B cell (primary cell): ENCODE measurements around the gene TMEM132D. TPM values are rescaled to one million over a fixed set of nuclear protein-coding genes. Genes with fewer than 3 reads are reported as not detected.

Experiments used
- ATAC-seq: fragments of 200-7000 bp; cut with Tn5 transposase; one replicate; pipeline ENCODE4 v1.10.0; 2021; ENCODE audit warnings: low read depth, mild to moderate bottlenecking, moderate number of reproducible peaks, moderate library complexity
- CTCF ChIA-PET: fragments of 350-600 bp; sonication (Branson Sonifier 250); formaldehyde crosslinking; loops from one replicate; lab custom pipeline; 2021; ENCODE audit warnings: antibody characterized with exemption, inconsistent platforms; lab: Charles Lee
- POLR2A ChIA-PET: fragments of 350-600 bp; sonication (Branson Sonifier 250); formaldehyde crosslinking; loops from one replicate; lab custom pipeline; 2021; ENCODE audit warnings: antibody characterized with exemption; lab: Charles Lee
- DNase-seq: peaks from one replicate; pipeline ENCODE4 v3.0.0; 2013
- H2AFZ ChIP-seq: 2 replicates; pipeline ENCODE4 v1.6.1; 2012; ENCODE audit warnings: mild to moderate bottlenecking, low read depth, low read length; ENCODE audit not compliant: insufficient read depth, poor library complexity, severe bottlenecking
- H3K27ac ChIP-seq, 2 donors: 1 replicate in 1 of 2; 2 replicates in 1 of 2; pipeline ENCODE4 v1.5.1; 2012 to 2013; ENCODE audit warnings: low read length in 2 of 2, mild to moderate bottlenecking in 2 of 2, moderate library complexity in 1 of 2
- H3K27me3 ChIP-seq, 4 experiments: fragments of 200-600 bp in 1 of 4; sonication (generic) in 1 of 4; replicated peaks in 1 of 4; 1 replicate in 2 of 4; 2 replicates in 2 of 4; pipeline versions ENCODE4 v1.6.1 to v1.7.0; 2013 to 2016; ENCODE audit warnings: low read length in 3 of 4, mild to moderate bottlenecking in 2 of 4, mixed read lengths in 1 of 4, moderate library complexity in 1 of 4; ENCODE audit not compliant: insufficient read depth in 4 of 4, control insufficient read depth in 3 of 4; ENCODE audit errors: control extremely low read depth in 1 of 4
- H3K36me3 ChIP-seq, 2 experiments: replicated peaks in 1 of 2; 1 replicate in 1 of 2; 2 replicates in 1 of 2; pipeline versions ENCODE4 v1.6.1 to v1.7.1; 2013; ENCODE audit warnings: low read length in 1 of 2; ENCODE audit not compliant: insufficient read depth in 2 of 2, control insufficient read depth in 1 of 2; ENCODE audit errors: control extremely low read depth in 1 of 2, extremely low read depth in 1 of 2
- H3K4me1 ChIP-seq, 2 donors: fragments of 200-600 bp in 1 of 2; sonication (generic) in 1 of 2; 1 replicate in 1 of 2; 2 replicates in 1 of 2; pipeline versions ENCODE4 v1.5.1 to v1.6.1; 2013 to 2017; ENCODE audit warnings: low read length in 2 of 2; ENCODE audit not compliant: control insufficient read depth in 2 of 2, insufficient read depth in 2 of 2
- H3K4me2 ChIP-seq: replicated peaks from 2 replicates; pipeline ENCODE3; 2012; ENCODE audit warnings: mild to moderate bottlenecking, low read depth, low read length; ENCODE audit not compliant: poor library complexity, severe bottlenecking
- H3K4me3 ChIP-seq, 5 experiments: fragments of 200-600 bp in 1 of 5; sonication (generic) in 1 of 5; 1 replicate in 3 of 5; 2 replicates in 2 of 5; pipeline versions ENCODE4 v1.5.1 to v1.7.0; 2011 to 2016; ENCODE audit warnings: low read length in 4 of 5, mild to moderate bottlenecking in 4 of 5, low read depth in 2 of 5, control low read depth in 1 of 5, moderate library complexity in 1 of 5; ENCODE audit not compliant: insufficient read depth in 1 of 5; ENCODE audit errors: control extremely low read depth in 1 of 5, extremely low read depth in 1 of 5
- H3K79me2 ChIP-seq: fragments of 200-600 bp; sonication (generic); one replicate; pipeline ENCODE4 v1.6.0; 2016; ENCODE audit warnings: low read length; ENCODE audit not compliant: control insufficient read depth, insufficient read depth
- H3K9ac ChIP-seq: fragments of 200-600 bp; sonication (generic); 2 replicates; pipeline ENCODE4 v1.6.1; 2017; ENCODE audit warnings: mild to moderate bottlenecking, low read length, moderate library complexity
- H3K9me3 ChIP-seq, 3 donors: one replicate each; pipeline versions ENCODE4 v1.6.1 to v1.7.1; 2013; ENCODE audit warnings: low read length in 2 of 3; ENCODE audit not compliant: control insufficient read depth in 2 of 3, insufficient read depth in 1 of 3; ENCODE audit errors: control extremely low read depth in 1 of 3
- H4K20me1 ChIP-seq: 2 replicates; pipeline ENCODE4 v1.6.0; 2012; ENCODE audit warnings: mild to moderate bottlenecking, low read length; ENCODE audit not compliant: insufficient read depth, control insufficient read depth, poor library complexity, severe bottlenecking
- H3K27ac Mint-ChIP-seq: one replicate; pipeline ENCODE4 v1.8.0; 2021; ENCODE audit warnings: mixed read lengths
- H3K27me3 Mint-ChIP-seq: one replicate; pipeline ENCODE4 v1.8.0; 2021; ENCODE audit warnings: mixed read lengths
- H3K4me1 Mint-ChIP-seq: one replicate; pipeline ENCODE4 v1.8.0; 2021; ENCODE audit warnings: mixed read lengths
- H3K4me3 Mint-ChIP-seq: one replicate; pipeline ENCODE4 v1.8.0; 2021; ENCODE audit warnings: mixed read lengths
- H3K9me3 Mint-ChIP-seq: one replicate; pipeline ENCODE4 v1.8.0; 2022; ENCODE audit warnings: mixed read lengths; ENCODE audit not compliant: insufficient read depth
- CTCF ChIP-seq: fragments of 200-600 bp; IDR thresholded peaks from one replicate; pipeline ENCODE4 v1.8.0; 2022; ENCODE audit warnings: antibody characterized with exemption, mild to moderate bottlenecking
- EZH2 ChIP-seq: IDR thresholded peaks from 2 replicates; pipeline ENCODE4 v1.6.1; 2012; ENCODE audit warnings: borderline replicate concordance, low read depth, mild to moderate bottlenecking, moderate library complexity, low read length; ENCODE audit not compliant: insufficient read depth, poor library complexity, severe bottlenecking
- WGBS: methylation state at CpG from one replicate; pipeline ENCODE4 v1.1.5; 2013; ENCODE audit warnings: missing lambda C conversion rate; ENCODE audit not compliant: insufficient coverage; 5-methylcytosine and 5-hydroxymethylcytosine counted together
- intact Hi-C: fragments of 100-400 bp; cut with micrococcal nuclease; formaldehyde crosslinking; loops from one replicate; pipeline ENCODE4 v1.10.0; 2022
- polyA plus RNA-seq: library from polyadenylated mRNA; depleted of rRNA; stranded (reverse); fragments of >200 nt; gene quantifications from 2 replicates; pipeline ENCODE4 v1.2.3, GENCODE V29; 2012
- total RNA-seq, 2 donors: library from RNA; stranded (reverse); fragments of 120-200 nt in 1 of 2; gene quantifications; 1 replicate in 1 of 2; 2 replicates in 1 of 2; pipeline versions ENCODE4 v1.2.3 to v1.2.4, GENCODE V29; 2013 to 2022

TMEM132D gene
- total and polyA plus RNA-seq, 2 donors (not counting 1 experiment from before 2014, with no cell fraction given): not detected

GRCh38 chr12:129234209-129234608, 669.6 kb downstream of the TMEM132D start:
- intact Hi-C loops: no loop called here
- H3K4me1 Mint-ChIP-seq: no peaks in the 10 kb centered on the region
- Histone ChIP-seq H3K4me3 (no peak overlapping the region), H3K4me2 (no peak overlapping the region), H4K20me1 (no peaks in the 10 kb centered on the region), H3K36me3 (no peaks in the 10 kb centered on the region), H3K79me2 (no peaks in the 10 kb centered on the region), H3K27ac (no peak overlapping the region), H3K27me3 (no peaks in the 10 kb centered on the region), H3K4me1 (no peaks in the 10 kb centered on the region), H2AFZ (no peak overlapping the region), H3K9ac (no peak overlapping the region), H3K9me3 (no peaks in the 10 kb centered on the region)
- no peak for DNase-seq
- H3K27ac Mint-ChIP-seq: no peak overlapping the region
- POLR2A ChIA-PET: no interaction called here
- TF ChIP-seq CTCF (no peak), EZH2 (no peak)
- 58% methylated on average over 3 of the region's 6 CpGs for WGBS
- H3K9me3 Mint-ChIP-seq: peaks cover under 1% of the 10 kb centered on the region
- H3K27me3 Mint-ChIP-seq: no peaks in the 10 kb centered on the region
- ATAC-seq: no peak
- CTCF ChIA-PET: no interaction called here
- no peak overlapping the region for H3K4me3 Mint-ChIP-seq

GRCh38 chr12:129231491-129231890, 672.3 kb downstream of the TMEM132D start:
- H3K4me3 ChIP-seq: no peak overlapping the region
- Mint-ChIP-seq H3K4me3 (no peak overlapping the region), H3K9me3 (peaks cover 2% of the 10 kb centered on the region), H3K27me3 (no peaks in the 10 kb centered on the region), H3K27ac (no peak overlapping the region), H3K4me1 (no peaks in the 10 kb centered on the region)
- H2AFZ ChIP-seq: no peak overlapping the region
- intact Hi-C loops: no loop called here
- H3K9ac ChIP-seq: no peak overlapping the region
- no peaks in the 10 kb centered on the region for H3K36me3 ChIP-seq
- H3K4me1 ChIP-seq: no peaks in the 10 kb centered on the region
- CTCF ChIA-PET: no interaction called here
- no peaks in the 10 kb centered on the region for H3K27me3 ChIP-seq
- H3K9me3 ChIP-seq: peaks cover 0 to 4% (median 2%) of the 10 kb centered on the region in 3 donors
- DNase-seq (no peak), ATAC-seq (no peak)
- TF ChIP-seq EZH2 (no peak), CTCF (no peak)
- H3K27ac ChIP-seq: no peak overlapping the region
- WGBS: 86% methylated on average over 1 of the region's 3 CpGs
- H4K20me1 ChIP-seq: no peaks in the 10 kb centered on the region
- POLR2A ChIA-PET: no interaction called here
- H3K4me2 ChIP-seq: no peak overlapping the region
- no peaks in the 10 kb centered on the region for H3K79me2 ChIP-seq
